AG04450 (cell line): Measurements from ENCODE around the gene ERBIN. TPM values are rescaled to one million over a fixed set of nuclear protein-coding genes. Genes with fewer than 3 reads are reported as not detected.
"Not testable (repeated sequence)": the region's sequence is repeated elsewhere in the genome, so short reads cannot be mapped to it uniquely, and the experiment has no call there.

Source experiments
- CTCF ChIA-PET: fragments of 300-600, 350-600 bp; formaldehyde crosslinking; extraction: SDS; loops from one replicate; lab custom pipeline; 2022; ENCODE audit warnings: antibody characterized with exemption, inconsistent platforms; lab: Charles Lee
- POLR2A ChIA-PET: fragments of 350-600 bp; formaldehyde crosslinking; extraction: SDS; loops from one replicate; lab custom pipeline; 2021; ENCODE audit warnings: antibody characterized with exemption, inconsistent platforms; lab: Yijun Ruan, JAX
- DNase-seq: peaks from one replicate; pipeline ENCODE4 v3.0.0-alpha.2; 2011; ENCODE audit warnings: low read depth, low spot score
- H3K27ac ChIP-seq: one replicate; pipeline ENCODE4 v1.5.1; 2012; ENCODE audit warnings: low read depth, low read length, control low read depth
- H3K27me3 ChIP-seq: one replicate; pipeline ENCODE4 v1.6.0; 2012; ENCODE audit warnings: low read length; ENCODE audit not compliant: control insufficient read depth, insufficient read depth
- H3K4me3 ChIP-seq: 2 replicates; pipeline ENCODE4 v1.5.1; 2011; ENCODE audit warnings: mild to moderate bottlenecking, low read depth, low read length, control low read depth
- H3K9me3 ChIP-seq: 2 replicates; pipeline ENCODE4 v1.5.1; 2012; ENCODE audit warnings: low read length; ENCODE audit not compliant: control insufficient read depth, insufficient read depth
- polyA plus RNA-seq: library from polyadenylated mRNA; depleted of rRNA; stranded (reverse); fragments of >200 nt; gene quantifications from 2 replicates; pipeline ENCODE4 v1.2.3, GENCODE V29; 2011
- TF ChIP-seq, protein P1 (sequence below): IDR thresholded peaks from 2 replicates; pipeline ENCODE4 v1.5.1; 2011; ENCODE audit warnings: low read depth, low read length, control low read depth, inconsistent platforms

ERBIN gene
- polyA plus RNA-seq, 1 experiment, result 64.8 TPM

DNA sequence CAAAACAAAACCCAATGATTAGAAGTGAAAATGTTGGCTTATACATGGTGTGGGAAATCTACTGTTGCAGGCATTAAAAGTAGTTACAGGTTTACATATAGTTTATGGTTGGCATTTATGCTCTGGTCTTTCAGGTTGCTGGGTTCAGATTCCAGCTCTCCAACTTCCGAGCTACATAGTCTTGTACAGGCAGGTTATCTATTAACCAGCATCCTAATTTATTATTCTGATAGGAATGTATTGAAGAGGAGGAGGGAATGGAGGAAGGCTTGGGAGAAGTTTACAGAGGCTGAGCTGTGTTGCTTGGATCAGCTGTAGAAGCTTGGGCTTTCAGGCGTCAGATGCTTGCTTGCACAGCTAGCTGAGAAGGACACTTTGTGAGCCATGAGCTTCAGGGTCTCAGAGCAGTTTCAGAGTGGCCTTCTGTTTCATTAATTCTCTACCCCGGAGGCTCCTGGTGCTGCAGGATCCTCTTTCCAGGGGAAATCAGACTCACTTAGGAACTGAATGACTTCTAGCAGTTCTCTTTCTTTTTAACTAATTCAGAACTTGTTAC, 11.7 kb upstream of the ERBIN start:
- CTCF ChIA-PET, result no interaction called here
- no peak overlapping the region for H3K27ac ChIP-seq
- TF ChIP-seq, protein P1, sequence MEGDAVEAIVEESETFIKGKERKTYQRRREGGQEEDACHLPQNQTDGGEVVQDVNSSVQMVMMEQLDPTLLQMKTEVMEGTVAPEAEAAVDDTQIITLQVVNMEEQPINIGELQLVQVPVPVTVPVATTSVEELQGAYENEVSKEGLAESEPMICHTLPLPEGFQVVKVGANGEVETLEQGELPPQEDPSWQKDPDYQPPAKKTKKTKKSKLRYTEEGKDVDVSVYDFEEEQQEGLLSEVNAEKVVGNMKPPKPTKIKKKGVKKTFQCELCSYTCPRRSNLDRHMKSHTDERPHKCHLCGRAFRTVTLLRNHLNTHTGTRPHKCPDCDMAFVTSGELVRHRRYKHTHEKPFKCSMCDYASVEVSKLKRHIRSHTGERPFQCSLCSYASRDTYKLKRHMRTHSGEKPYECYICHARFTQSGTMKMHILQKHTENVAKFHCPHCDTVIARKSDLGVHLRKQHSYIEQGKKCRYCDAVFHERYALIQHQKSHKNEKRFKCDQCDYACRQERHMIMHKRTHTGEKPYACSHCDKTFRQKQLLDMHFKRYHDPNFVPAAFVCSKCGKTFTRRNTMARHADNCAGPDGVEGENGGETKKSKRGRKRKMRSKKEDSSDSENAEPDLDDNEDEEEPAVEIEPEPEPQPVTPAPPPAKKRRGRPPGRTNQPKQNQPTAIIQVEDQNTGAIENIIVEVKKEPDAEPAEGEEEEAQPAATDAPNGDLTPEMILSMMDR, result no peak
- no peak overlapping the region for H3K4me3 ChIP-seq
- H3K9me3 ChIP-seq, result no peaks in the 10 kb centered on the region
- H3K27me3 ChIP-seq, result no peaks in the 10 kb centered on the region
- no peak for DNase-seq
- POLR2A ChIA-PET, result interaction anchor here (1.0 kb wide), 1 partner anchor 11 kb away, joined by 6 read pairs; the partner anchor contains the start of gene ERBIN

DNA sequence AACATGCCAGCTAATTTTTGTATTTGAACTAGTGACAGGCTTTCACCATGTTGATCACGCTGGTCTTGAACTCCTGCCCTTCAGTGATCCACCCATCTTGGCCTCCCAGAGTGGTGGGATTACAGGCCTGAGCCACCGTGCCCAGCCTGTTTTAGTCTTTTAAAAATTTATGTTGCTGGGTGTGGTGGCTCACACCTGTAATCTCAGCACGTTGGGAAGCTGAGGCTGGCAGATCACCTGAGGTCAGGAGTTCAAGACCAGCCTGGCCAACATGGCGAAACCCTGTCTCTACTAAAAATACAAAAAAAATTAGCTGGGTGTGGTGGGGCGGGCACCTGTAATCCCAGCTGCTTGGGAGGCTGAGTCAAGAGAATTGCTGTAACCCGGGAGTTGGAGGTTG, 10.7 kb upstream of the ERBIN start:
- POLR2A ChIA-PET, H3K27me3 ChIP-seq, H3K9me3 ChIP-seq, H3K4me3 ChIP-seq, CTCF ChIA-PET, H3K27ac ChIP-seq, DNase-seq: not testable (repeated sequence)

DNA sequence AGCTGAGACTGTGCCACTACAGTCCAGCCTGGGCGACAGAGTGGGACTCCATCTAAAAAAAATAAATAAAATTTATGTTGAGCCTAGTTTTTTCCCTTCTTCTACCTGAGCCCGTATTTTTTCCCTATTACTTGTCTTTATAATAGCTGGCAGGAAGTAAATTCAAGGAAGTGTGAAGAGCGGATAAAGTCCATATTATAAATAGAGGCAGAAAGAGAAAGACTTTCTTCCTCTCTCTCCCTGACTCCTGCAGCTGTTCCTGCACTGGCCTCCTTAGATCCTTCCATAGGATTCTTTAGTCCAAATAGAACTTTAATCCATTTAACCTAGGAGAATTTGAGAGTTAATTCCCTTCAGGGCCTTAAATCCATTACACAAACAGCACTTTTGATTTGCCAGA, 10.3 kb upstream of the ERBIN start:
- CTCF ChIA-PET, result no interaction called here
- Histone ChIP-seq H3K9me3 (no peaks in the 10 kb centered on the region), H3K27me3 (no peaks in the 10 kb centered on the region), H3K27ac (no peak overlapping the region), H3K4me3 (no peak overlapping the region)
- POLR2A ChIA-PET, result no interaction called here
- no peak for DNase-seq
- TF ChIP-seq, protein P1, result no peak

DNA sequence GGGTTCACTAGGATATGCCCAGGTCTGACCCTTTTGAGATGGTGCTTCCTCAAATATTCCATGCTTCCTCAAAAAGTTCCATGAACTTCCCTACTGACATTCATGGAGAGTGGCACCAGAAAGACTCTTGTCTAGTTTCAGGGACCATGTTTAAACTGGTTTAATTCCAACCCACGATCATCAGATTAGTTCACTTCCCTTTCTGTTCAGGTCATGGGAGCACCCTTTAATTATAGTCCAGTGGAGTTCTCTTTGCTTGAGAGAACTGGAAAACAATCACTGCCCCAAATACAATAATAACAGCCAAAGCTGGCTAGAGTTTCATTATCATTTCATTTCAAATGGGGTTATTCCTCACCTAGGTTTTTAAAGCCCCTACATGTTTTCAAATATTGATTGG, 9.7 kb upstream of the ERBIN start:
- no peak for DNase-seq
- CTCF ChIA-PET, result no interaction called here

DNA sequence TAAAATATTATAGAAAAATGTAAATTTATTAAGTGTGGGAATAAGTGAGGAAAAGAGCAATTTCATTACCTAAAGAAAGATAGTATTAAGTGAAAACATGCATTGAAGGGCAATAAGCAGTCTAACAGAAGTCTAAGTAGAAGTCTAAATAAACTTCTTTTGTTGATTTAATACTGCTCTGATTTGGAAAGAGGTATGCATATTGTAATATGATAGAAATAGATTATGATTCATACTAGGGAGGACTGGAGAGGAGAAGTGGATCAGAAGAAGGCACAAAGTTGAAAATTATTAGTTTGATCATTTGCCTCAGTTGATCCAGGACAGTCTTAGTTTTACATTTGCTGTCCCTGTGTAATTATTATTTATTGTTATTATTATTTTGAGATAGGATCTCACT, 6.6 kb upstream of the ERBIN start:
- DNase-seq, result no peak

More for the DNA sequence above, 9.7 kb upstream of the ERBIN start:
- Histone ChIP-seq H3K27me3 (no peaks in the 10 kb centered on the region), H3K4me3 (no peak overlapping the region), H3K27ac (no peak overlapping the region), H3K9me3 (no peaks in the 10 kb centered on the region)
- TF ChIP-seq, protein P1, result no peak
- POLR2A ChIA-PET, result no interaction called here

More for the DNA sequence above, 6.6 kb upstream of the ERBIN start:
- Histone ChIP-seq H3K27me3 (no peaks in the 10 kb centered on the region), H3K4me3 (no peak overlapping the region), H3K9me3 (no peaks in the 10 kb centered on the region), H3K27ac (no peak overlapping the region)
- TF ChIP-seq, protein P1, result no peak
- ChIA-PET CTCF (no interaction called here), POLR2A (no interaction called here)
